HG03354 (cell line): ENCODE data around the gene MARK2.
"Not testable (repeated sequence)": the region's sequence is repeated elsewhere in the genome, so short reads cannot be mapped to it uniquely, and the experiment has no call there.

ENCODE experiments used
- ATAC-seq: cut with Tn5 transposase; IDR thresholded peaks from one replicate; pipeline ENCODE4 v1.9.1; 2021; ENCODE audit warnings: mild to moderate bottlenecking; ENCODE audit not compliant: unreplicated experiment, poor library complexity, severe bottlenecking

MARK2 gene

GRCh38 chr11:63838678-63839507, at the start of gene MARK2:
Gene MARK2 (plus strand): TSS chr11:63839110. CDS start chr11:63839507, 397 bp downstream.
- ATAC-seq: peak; percentile 78

- no peak for ATAC-seq
These were observed 47.3 kb upstream of the MARK2 start for GRCh38 chr11:63791495-63792167.

- no peak for ATAC-seq
These were observed 45.7 kb upstream of the MARK2 start for GRCh38 chr11:63793161-63793560.

- ATAC-seq: no peak
These were observed 43.8 kb upstream of the MARK2 start for GRCh38 chr11:63795066-63795465.

GRCh38 chr11:63800921-63801320, 38.0 kb upstream of the MARK2 start:
- ATAC-seq: no peak

- ATAC-seq: no peak
These were observed 36.1 kb upstream of the MARK2 start for GRCh38 chr11:63802637-63803414.

- ATAC-seq: no peak
These were observed 34.7 kb upstream of the MARK2 start for GRCh38 chr11:63804259-63804658.

GRCh38 chr11:63805844-63806415, 33.0 kb upstream of the MARK2 start:
- no peak for ATAC-seq

GRCh38 chr11:63810383-63810782, 28.5 kb upstream of the MARK2 start:
- not testable (repeated sequence) for ATAC-seq

- ATAC-seq: no peak
These were observed 27.4 kb upstream of the MARK2 start for GRCh38 chr11:63811522-63811921.

GRCh38 chr11:63813035-63813562, 25.8 kb upstream of the MARK2 start, which contains the start of gene SPINDOC:
Gene SPINDOC (plus strand): TSS chr11:63813456. CDS start chr11:63813687, 231 bp downstream.
- ATAC-seq: peak; percentile 82

GRCh38 chr11:63813563-63814382, 25.1 kb upstream of the MARK2 start:
- ATAC-seq: peak; percentile 53

- ATAC-seq: no peak
These were observed 24.6 kb upstream of the MARK2 start for GRCh38 chr11:63814383-63814736.

GRCh38 chr11:63816166-63816565, 22.7 kb upstream of the MARK2 start:
- ATAC-seq: no peak

GRCh38 chr11:63816732-63817131, 22.2 kb upstream of the MARK2 start:
- no peak for ATAC-seq

GRCh38 chr11:63817758-63818498, 21.0 kb upstream of the MARK2 start:
- no peak for ATAC-seq

GRCh38 chr11:63818609-63819008, 20.3 kb upstream of the MARK2 start:
- ATAC-seq: no peak

- no peak for ATAC-seq
These were observed 17.5 kb upstream of the MARK2 start for GRCh38 chr11:63821411-63821810.
